OCI-LY1 (cell line): ENCODE data around the gene ZNF799.
"Not testable (repeated sequence)": the region's sequence is repeated elsewhere in the genome, so short reads cannot be mapped to it uniquely, and the experiment has no call there.

Source experiments
- H2AFZ ChIP-seq: fragments of 200-600 bp; sonication (generic), shearing (Covaris generic); 2 replicates; pipeline ENCODE4 v1.6.0; 2014; ENCODE audit warnings: antibody characterized with exemption, mild to moderate bottlenecking, low read length
- H3F3A ChIP-seq: fragments of 200-600 bp; sonication (generic), shearing (Covaris generic); 2 replicates; pipeline ENCODE4 v1.6.0; 2014; ENCODE audit warnings: mild to moderate bottlenecking, antibody characterized with exemption, low read length, moderate library complexity; ENCODE audit not compliant: insufficient read depth
- H3K27ac ChIP-seq: fragments of 200-600 bp; sonication (generic); 2 replicates; pipeline ENCODE4 v1.5.1; 2014; ENCODE audit warnings: low read length, mixed run types, mild to moderate bottlenecking, low read depth; ENCODE audit not compliant: poor library complexity, severe bottlenecking
- H3K27me3 ChIP-seq: fragments of 200-600 bp; sonication (generic); 2 replicates; pipeline ENCODE4 v1.6.0; 2014; ENCODE audit warnings: antibody characterized with exemption, mild to moderate bottlenecking, low read length, moderate library complexity; ENCODE audit not compliant: insufficient read depth
- H3K36me3 ChIP-seq: fragments of 200-600 bp; sonication (generic); 2 replicates; pipeline ENCODE4 v1.6.1; 2014; ENCODE audit warnings: mild to moderate bottlenecking, antibody characterized with exemption, low read length, moderate library complexity, mixed read lengths; ENCODE audit not compliant: insufficient read depth
- H3K4me1 ChIP-seq: fragments of 200-600 bp; sonication (generic); 2 replicates; pipeline ENCODE4 v1.5.1; 2014; ENCODE audit warnings: mild to moderate bottlenecking, low read length, moderate library complexity; ENCODE audit not compliant: insufficient read depth, severe bottlenecking
- H3K4me2 ChIP-seq: fragments of 200-600 bp; sonication (generic), shearing (Covaris generic); 2 replicates; pipeline ENCODE4 v1.6.1; 2014; ENCODE audit warnings: low read length
- H3K4me3 ChIP-seq: fragments of 200-600 bp; sonication (generic); 2 replicates; pipeline ENCODE4 v1.5.1; 2014; ENCODE audit warnings: low read length, low read depth, mild to moderate bottlenecking, mixed read lengths; ENCODE audit not compliant: poor library complexity, severe bottlenecking
- H3K79me2 ChIP-seq: fragments of 200-600 bp; shearing (Covaris generic); 2 replicates; pipeline ENCODE4 v1.6.1; 2016; ENCODE audit warnings: mixed run types, low read length, mixed read lengths; ENCODE audit not compliant: insufficient read depth
- H3K9ac ChIP-seq: fragments of 200-600 bp; sonication (generic), shearing (Covaris generic); 2 replicates; pipeline ENCODE4 v1.6.1; 2014; ENCODE audit warnings: mild to moderate bottlenecking, low read length, mixed read lengths
- H3K9me2 ChIP-seq: fragments of 200-600 bp; sonication (generic), shearing (Covaris generic); 2 replicates; pipeline ENCODE4 v1.6.1; 2014; ENCODE audit warnings: low read depth, mild to moderate bottlenecking, low read length, mixed read lengths
- H3K9me3 ChIP-seq: fragments of 200-600 bp; shearing (Covaris generic); 2 replicates; pipeline ENCODE4 v1.6.1; 2014; ENCODE audit warnings: low read length, mixed read lengths
- H4K20me1 ChIP-seq: fragments of 200-600 bp; sonication (generic), shearing (Covaris generic); 2 replicates; pipeline ENCODE4 v1.6.0; 2016; ENCODE audit warnings: mild to moderate bottlenecking, low read length; ENCODE audit not compliant: insufficient read depth
- CTCF ChIP-seq: fragments of 200-600 bp; sonication (generic), shearing (Covaris generic); IDR thresholded peaks from 2 replicates; pipeline ENCODE4 v1.5.1; 2017; ENCODE audit warnings: mild to moderate bottlenecking, antibody characterized with exemption, low read length, moderate library complexity, mixed read lengths
- EZH2 ChIP-seq: fragments of 200-600 bp; sonication (generic), shearing (Covaris generic); IDR thresholded peaks from 2 replicates; pipeline ENCODE4 v1.8.0; 2017; ENCODE audit warnings: borderline replicate concordance, mixed run types, mild to moderate bottlenecking, antibody characterized with exemption, low read length, moderate library complexity, mixed read lengths

ZNF799 gene

DNA sequence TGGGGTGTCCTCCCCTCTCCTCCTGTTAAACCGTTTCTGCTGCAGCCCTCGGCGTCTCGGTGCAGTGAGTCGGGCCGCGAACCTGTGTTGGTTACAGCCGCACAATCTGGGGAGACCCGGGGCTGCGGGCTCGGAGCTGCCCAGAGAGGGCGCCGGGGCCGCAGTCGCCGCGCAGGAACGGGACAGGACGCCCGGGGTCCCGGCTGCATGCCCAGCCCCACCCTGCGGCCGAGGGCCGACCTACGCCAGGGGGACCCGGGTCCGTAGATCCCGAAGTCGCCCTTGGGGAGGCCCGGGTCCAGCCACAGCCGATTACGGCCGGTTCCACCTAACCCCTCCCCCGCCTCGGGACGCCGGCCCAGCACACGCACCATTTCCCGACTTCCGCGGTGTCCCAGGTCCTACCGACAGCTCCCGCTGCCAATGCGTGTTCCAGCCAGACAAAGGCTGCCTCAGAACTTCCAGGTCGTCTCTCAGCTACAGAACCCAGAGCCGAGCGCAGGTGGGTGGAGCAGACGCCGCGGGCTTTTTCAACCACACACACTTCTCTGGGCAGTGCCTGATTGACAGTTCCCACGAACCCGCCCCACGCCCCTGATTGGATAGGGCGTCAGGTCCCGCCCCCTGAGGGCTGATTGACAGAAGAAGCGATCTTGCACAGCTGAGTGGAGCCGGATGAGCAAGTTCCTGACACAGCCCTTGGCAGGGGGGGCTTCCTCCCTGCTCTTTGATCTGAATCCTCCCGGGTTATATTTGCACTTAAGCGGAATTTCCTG is 39.7 kb upstream of the ZNF799 start, which contains the start of gene ZNF443:
ZNF443 (minus strand) TSS at position 481 of the 776 bp plus-strand sequence; CDS start at position 374, 107 bp downstream.
- Histone ChIP-seq H3K9ac (peak within 1 kb of the TSS; percentile 86), H3K9me2 (no peaks in the 10 kb centered on the region), H3K4me3 (peak within 1 kb of the TSS; percentile 95), H3K9me3 (no peaks in the 10 kb centered on the region), H2AFZ (peak within 1 kb of the TSS; percentile 34; the same call in 1 of the 2 replicates), H3K27ac (peak within 1 kb of the TSS; percentile 13), H3K27me3 (no peaks in the 10 kb centered on the region), H3K4me2 (peak within 1 kb of the TSS; percentile 98), H4K20me1 (no peaks in the 10 kb centered on the region), H3F3A (no peaks in the 10 kb centered on the region), H3K4me1 (no peaks in the 10 kb centered on the region), H3K79me2 (no peaks in the 10 kb centered on the region), H3K36me3 (no peaks in the 10 kb centered on the region)
- TF ChIP-seq EZH2, result no peak
- TF ChIP-seq CTCF, result no peak

GRCh38 chr19:12439686-12440540 is 38.8 kb upstream of the ZNF799 start:
- H3F3A ChIP-seq, H3K4me1 ChIP-seq, H3K9me2 ChIP-seq, H3K36me3 ChIP-seq, H3K27me3 ChIP-seq, H2AFZ ChIP-seq, H3K79me2 ChIP-seq, H4K20me1 ChIP-seq, H3K9me3 ChIP-seq, H3K27ac ChIP-seq: not testable (repeated sequence)
- Histone ChIP-seq H3K9ac (peak overlapping the region; percentile 86), H3K4me2 (peak overlapping the region; percentile 98), H3K4me3 (peak overlapping the region; percentile 95)

- not testable (repeated sequence) for H3K27me3 ChIP-seq, H3K9ac ChIP-seq, H3K4me3 ChIP-seq, H3F3A ChIP-seq, H3K4me2 ChIP-seq, H2AFZ ChIP-seq, H3K9me2 ChIP-seq, H3K79me2 ChIP-seq, H3K27ac ChIP-seq, H4K20me1 ChIP-seq, H3K4me1 ChIP-seq
- H3K9me3 ChIP-seq, result 0 out of 2 replicates have a peak, but pooled peaks cover 11% of the 10 kb centered on the region
- peaks cover 16% of the 10 kb centered on the region for H3K36me3 ChIP-seq
These were observed 29.7 kb upstream of the ZNF799 start for GRCh38 chr19:12430726-12431299.

DNA sequence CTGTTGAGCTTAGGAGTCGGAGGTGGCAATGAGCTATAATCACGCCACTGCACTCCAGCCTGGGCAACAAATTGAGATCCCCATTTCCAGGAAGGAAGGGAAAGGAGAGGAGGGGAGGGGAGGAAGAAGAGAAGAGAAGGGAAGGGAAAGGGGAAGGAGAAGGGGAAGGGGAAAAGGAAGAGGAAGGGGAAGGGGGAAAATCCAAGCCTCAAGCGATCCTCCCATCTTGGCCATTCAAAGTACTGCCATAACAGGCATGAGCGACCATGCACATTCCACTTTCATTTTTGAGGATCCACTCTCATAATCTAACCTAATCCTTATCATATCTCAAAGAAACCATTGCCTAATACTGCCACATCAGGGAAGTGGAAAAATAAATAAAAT is 24.8 kb upstream of the ZNF799 start:
- Histone ChIP-seq H3K36me3 (peaks cover 7% of the 10 kb centered on the region), H3K4me1 (no peaks in the 10 kb centered on the region), H3F3A (no peaks in the 10 kb centered on the region), H3K9ac (no peak overlapping the region), H2AFZ (no peak overlapping the region), H3K4me3 (no peak overlapping the region), H3K9me3 (peaks cover 5% of the 10 kb centered on the region; the same call in 1 of the 2 replicates), H3K9me2 (no peaks in the 10 kb centered on the region), H3K79me2 (no peaks in the 10 kb centered on the region), H4K20me1 (no peaks in the 10 kb centered on the region), H3K4me2 (no peak overlapping the region), H3K27ac (no peak overlapping the region), H3K27me3 (no peaks in the 10 kb centered on the region)
- TF ChIP-seq EZH2 (no peak), CTCF (no peak)
